Fibroblast of lung (primary cell): ENCODE measurements around the gene LGR4.

Experiments
- EZH2 ChIP-seq: IDR thresholded peaks from 2 replicates; pipeline ENCODE4 v1.5.1; 2012; ENCODE audit warnings: low read length, control low read depth, mild to moderate bottlenecking; ENCODE audit errors: missing control alignments
- TF ChIP-seq, protein P1 (sequence below), 2 donors: IDR thresholded peaks in 1 of 2; conservative IDR thresholded peaks in 1 of 2; 1 replicate in 1 of 2; 2 replicates in 1 of 2; pipeline ENCODE4 v1.5.1; 2011 to 2012; ENCODE audit warnings: low read length in 2 of 2, control low read depth in 1 of 2, inconsistent platforms in 1 of 2, low read depth in 1 of 2, mild to moderate bottlenecking in 1 of 2

DNA sequence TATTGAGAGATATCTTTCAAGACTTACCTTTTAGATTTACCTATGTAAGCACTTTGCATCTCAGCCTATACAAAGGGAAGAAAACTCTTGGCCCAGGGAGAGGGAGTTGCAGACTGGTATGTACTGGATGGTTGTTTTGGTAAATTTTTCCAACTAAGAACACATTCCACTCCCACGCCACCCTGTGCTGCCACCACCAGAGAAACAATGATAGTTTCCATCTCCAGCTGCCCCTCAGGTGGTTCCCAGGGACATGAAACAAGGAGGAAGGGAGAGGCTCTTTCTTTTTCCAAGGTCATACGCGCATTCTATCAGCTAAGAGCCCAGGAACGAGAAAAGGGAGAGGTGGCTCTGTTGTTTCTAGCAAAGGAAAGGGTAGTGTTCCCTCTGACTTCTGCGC, 144.0 kb downstream of the LGR4 start:
- no peak for TF ChIP-seq EZH2
- TF ChIP-seq, protein P1, sequence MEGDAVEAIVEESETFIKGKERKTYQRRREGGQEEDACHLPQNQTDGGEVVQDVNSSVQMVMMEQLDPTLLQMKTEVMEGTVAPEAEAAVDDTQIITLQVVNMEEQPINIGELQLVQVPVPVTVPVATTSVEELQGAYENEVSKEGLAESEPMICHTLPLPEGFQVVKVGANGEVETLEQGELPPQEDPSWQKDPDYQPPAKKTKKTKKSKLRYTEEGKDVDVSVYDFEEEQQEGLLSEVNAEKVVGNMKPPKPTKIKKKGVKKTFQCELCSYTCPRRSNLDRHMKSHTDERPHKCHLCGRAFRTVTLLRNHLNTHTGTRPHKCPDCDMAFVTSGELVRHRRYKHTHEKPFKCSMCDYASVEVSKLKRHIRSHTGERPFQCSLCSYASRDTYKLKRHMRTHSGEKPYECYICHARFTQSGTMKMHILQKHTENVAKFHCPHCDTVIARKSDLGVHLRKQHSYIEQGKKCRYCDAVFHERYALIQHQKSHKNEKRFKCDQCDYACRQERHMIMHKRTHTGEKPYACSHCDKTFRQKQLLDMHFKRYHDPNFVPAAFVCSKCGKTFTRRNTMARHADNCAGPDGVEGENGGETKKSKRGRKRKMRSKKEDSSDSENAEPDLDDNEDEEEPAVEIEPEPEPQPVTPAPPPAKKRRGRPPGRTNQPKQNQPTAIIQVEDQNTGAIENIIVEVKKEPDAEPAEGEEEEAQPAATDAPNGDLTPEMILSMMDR (conservative IDR thresholded peaks at IDR 0.05 in 1 of 2, IDR thresholded peaks at IDR 0.05 in 1 of 2; ENCODE audit: low read depth in 1 of 2, low read length in 2 of 2), result no peak
